ENCODE measurements around the gene PSMD13. TPM values are rescaled to one million over a fixed set of nuclear protein-coding genes. Genes with fewer than 3 reads are reported as not detected.

Gene PSMD13
- total and polyA plus RNA-seq, 2 of the 4 experiments (the other 2 are of a cell fraction): 177 to 217 TPM

GRCh38 chr11:253160-253885, 16.5 kb downstream of the PSMD13 start:
- 76% methylated on average over 7 of the region's 13 CpGs; no CpG with 5 or more reads in 1 of the 2 experiments for WGBS, 2 experiments (ENCODE audit: extremely low coverage in 2 of 2, insufficient read length in 1 of 2)
- Histone ChIP-seq H2AK9ac (replicated peaks; ENCODE audit: low read depth, low read length, poor library complexity) (no peak overlapping the region), H3K23ac (ENCODE audit: low read depth, low read length) (no peak overlapping the region), H3K4ac (ENCODE audit: low read depth, low read length) (no peak overlapping the region), H3K56ac (ENCODE audit: extremely low read depth, insufficient read depth, low read length) (no peak overlapping the region), H3K4me2 (ENCODE audit: low read depth, low read length) (no peak overlapping the region), H3K79me1 (ENCODE audit: low read depth in 1 of 2, low read length in 2 of 2) (peaks cover 0 to 9% of the 10 kb centered on the region in 2 experiments; a peak in 2 of 4 replicates), H2AFZ (replicated peaks; ENCODE audit: low read length, poor library complexity) (no peak overlapping the region), H2BK20ac (ENCODE audit: low read depth, low read length) (no peak overlapping the region), H3K4me3 (ENCODE audit: insufficient read depth, low read depth, low read length) (no peak overlapping the region), H4K5ac (ENCODE audit: low read depth, low read length) (no peak overlapping the region), H2AK5ac (ENCODE audit: low read depth, low read length) (no peak overlapping the region), H4K8ac (ENCODE audit: low read depth in 2 of 2, low read length in 2 of 2) (no peak overlapping the region), H3K18ac (ENCODE audit: low read depth, low read length) (no peak overlapping the region), H3K36me3 (ENCODE audit: control insufficient read depth, insufficient read depth, low read length) (peaks cover 38% of the 10 kb centered on the region), H3K9ac (ENCODE audit: low read depth, low read length) (no peak overlapping the region), H3K27me3 (ENCODE audit: control insufficient read depth, insufficient read depth, low read length) (peaks cover 1% of the 10 kb centered on the region), H2BK120ac (ENCODE audit: low read depth, low read length) (no peak overlapping the region), H3K4me1 (ENCODE audit: control insufficient read depth, insufficient read depth, low read length) (no peaks in the 10 kb centered on the region), H4K20me1 (ENCODE audit: insufficient read depth, low read length) (no peaks in the 10 kb centered on the region; the same call in 1 of the 2 replicates), H4K91ac (ENCODE audit: insufficient read depth, low read depth, low read length) (no peak overlapping the region), H3K9me1 (ENCODE audit: insufficient read depth, low read length) (no peaks in the 10 kb centered on the region), H3K9me3 (ENCODE audit: control insufficient read depth, insufficient read depth, low read length) (no peaks in the 10 kb centered on the region), H3K14ac (replicated peaks; ENCODE audit: low read depth, low read length) (no peak overlapping the region), H3K27ac (ENCODE audit: insufficient read depth, low read length) (no peak overlapping the region), H2BK15ac (ENCODE audit: low read depth, low read length) (no peak overlapping the region), H2BK5ac (ENCODE audit: low read depth, low read length, poor library complexity, severe bottlenecking) (no peak overlapping the region)
- ChIA-PET CTCF (no interaction called here), POLR2A (ENCODE audit: unreplicated experiment) (no interaction called here)
- BruUV-seq (replicated peaks): no TSS peak
- intact Hi-C loops (cut with micrococcal nuclease) (no loop called here), in situ Hi-C loops (cut with MboI; ENCODE audit: low sequenced_read_pairs) (no loop called here), dilution Hi-C loops (cut with HindIII; ENCODE audit: low sequenced_read_pairs, unreplicated experiment) (no loop called here)
- no peak for TF ChIP-seq MXI1 (IDR thresholded peaks at IDR 0.05; ENCODE audit: borderline replicate concordance, low read depth, low read length)
- TF ChIP-seq CEBPB (IDR thresholded peaks at IDR 0.05; ENCODE audit: low read depth, low read length): no peak
- no peak for TF ChIP-seq MAFK (IDR thresholded peaks at IDR 0.05; ENCODE audit: low read depth, low read length)
- TF ChIP-seq POLR2A (IDR thresholded peaks at IDR 0.05; ENCODE audit: low read depth, low read length): no peak
- no peak for TF ChIP-seq RCOR1 (IDR thresholded peaks at IDR 0.05; ENCODE audit: insufficient replicate concordance, low read length)
- no peak for TF ChIP-seq CHD1 (IDR thresholded peaks at IDR 0.05; ENCODE audit: low read depth, low read length)
- no peak for TF ChIP-seq MAZ (IDR thresholded peaks at IDR 0.05; ENCODE audit: borderline replicate concordance, low read depth, low read length)
- TF ChIP-seq NFE2L2 (IDR thresholded peaks at IDR 0.05; ENCODE audit: low read depth, low read length): no peak
- no peak for TF ChIP-seq RAD21 (IDR thresholded peaks at IDR 0.05; ENCODE audit: low read length)
- no peak for TF ChIP-seq CTCF (conservative IDR thresholded peaks at IDR 0.05; ENCODE audit: low read depth, low read length)
- TF ChIP-seq, protein P1, sequence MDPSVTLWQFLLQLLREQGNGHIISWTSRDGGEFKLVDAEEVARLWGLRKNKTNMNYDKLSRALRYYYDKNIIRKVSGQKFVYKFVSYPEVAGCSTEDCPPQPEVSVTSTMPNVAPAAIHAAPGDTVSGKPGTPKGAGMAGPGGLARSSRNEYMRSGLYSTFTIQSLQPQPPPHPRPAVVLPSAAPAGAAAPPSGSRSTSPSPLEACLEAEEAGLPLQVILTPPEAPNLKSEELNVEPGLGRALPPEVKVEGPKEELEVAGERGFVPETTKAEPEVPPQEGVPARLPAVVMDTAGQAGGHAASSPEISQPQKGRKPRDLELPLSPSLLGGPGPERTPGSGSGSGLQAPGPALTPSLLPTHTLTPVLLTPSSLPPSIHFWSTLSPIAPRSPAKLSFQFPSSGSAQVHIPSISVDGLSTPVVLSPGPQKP (IDR thresholded peaks at IDR 0.05; ENCODE audit: borderline replicate concordance, low read depth, low read length): no peak
- no peak for TF ChIP-seq FOS (IDR thresholded peaks at IDR 0.05; ENCODE audit: low read depth, low read length)
- DNase-seq: no peak
- no peak for ATAC-seq (ENCODE audit: low read depth)
